KOPT-K1 (cell line): ENCODE data around the gene CNKSR3.

Source experiments
- H3K27ac ChIP-seq: fragments of 200-600 bp; sonication (generic); 2 replicates; pipeline ENCODE4 v1.5.1; 2016; ENCODE audit warnings: antibody characterized with exemption, mild to moderate bottlenecking, low read depth, low read length; ENCODE audit not compliant: poor library complexity, severe bottlenecking
- H3K36me3 ChIP-seq: fragments of 200-600 bp; sonication (generic); 2 replicates; pipeline ENCODE4 v1.5.1; 2017; ENCODE audit warnings: antibody characterized with exemption, mild to moderate bottlenecking, low read length, moderate library complexity; ENCODE audit not compliant: insufficient read depth
- H3K9me3 ChIP-seq: fragments of 200-600 bp; sonication (generic); 2 replicates; pipeline ENCODE4 v1.5.1; 2017; ENCODE audit warnings: antibody characterized with exemption, low read length, mild to moderate bottlenecking; ENCODE audit not compliant: insufficient read depth, poor library complexity, severe bottlenecking

The CNKSR3 gene

GRCh38 chr6:154441995-154442310, 68.5 kb downstream of the CNKSR3 start:
- Histone ChIP-seq H3K27ac (no peak overlapping the region), H3K9me3 (no peaks in the 10 kb centered on the region), H3K36me3 (no peaks in the 10 kb centered on the region)

- Histone ChIP-seq H3K27ac (no peak overlapping the region), H3K36me3 (no peaks in the 10 kb centered on the region), H3K9me3 (no peaks in the 10 kb centered on the region)
Measured at GRCh38 chr6:154440422-154441043, 70.0 kb downstream of the CNKSR3 start.

- Histone ChIP-seq H3K27ac (no peak overlapping the region), H3K9me3 (no peaks in the 10 kb centered on the region), H3K36me3 (no peaks in the 10 kb centered on the region)
Measured at GRCh38 chr6:154440022-154440421, 70.5 kb downstream of the CNKSR3 start.

DNA sequence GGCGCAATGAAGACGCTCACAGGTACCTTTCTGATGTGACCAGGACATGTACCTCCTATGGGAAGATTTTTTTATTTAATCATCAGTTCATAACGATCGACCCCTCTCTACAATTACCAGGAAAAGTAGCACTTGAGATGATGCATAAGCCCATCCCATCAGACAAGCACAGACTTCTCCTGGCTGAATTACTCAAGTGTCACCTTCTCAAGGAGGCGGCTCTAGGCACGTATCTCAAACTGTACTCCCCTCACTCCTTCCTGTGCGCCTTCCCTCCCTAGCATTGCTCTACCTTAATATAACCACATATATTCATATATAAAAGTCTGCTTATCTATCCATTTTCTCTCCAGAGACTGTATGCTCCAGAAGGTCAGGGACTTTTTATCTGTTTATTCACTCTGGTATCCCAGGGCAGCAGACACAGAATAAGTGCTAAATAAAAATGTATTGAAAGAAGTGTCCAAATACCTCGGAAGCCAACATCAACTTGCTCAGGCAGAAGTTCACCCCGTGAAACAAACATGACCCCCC, 71.5 kb downstream of the CNKSR3 start:
- Histone ChIP-seq H3K27ac (no peak overlapping the region), H3K9me3 (no peaks in the 10 kb centered on the region), H3K36me3 (no peaks in the 10 kb centered on the region)

DNA sequence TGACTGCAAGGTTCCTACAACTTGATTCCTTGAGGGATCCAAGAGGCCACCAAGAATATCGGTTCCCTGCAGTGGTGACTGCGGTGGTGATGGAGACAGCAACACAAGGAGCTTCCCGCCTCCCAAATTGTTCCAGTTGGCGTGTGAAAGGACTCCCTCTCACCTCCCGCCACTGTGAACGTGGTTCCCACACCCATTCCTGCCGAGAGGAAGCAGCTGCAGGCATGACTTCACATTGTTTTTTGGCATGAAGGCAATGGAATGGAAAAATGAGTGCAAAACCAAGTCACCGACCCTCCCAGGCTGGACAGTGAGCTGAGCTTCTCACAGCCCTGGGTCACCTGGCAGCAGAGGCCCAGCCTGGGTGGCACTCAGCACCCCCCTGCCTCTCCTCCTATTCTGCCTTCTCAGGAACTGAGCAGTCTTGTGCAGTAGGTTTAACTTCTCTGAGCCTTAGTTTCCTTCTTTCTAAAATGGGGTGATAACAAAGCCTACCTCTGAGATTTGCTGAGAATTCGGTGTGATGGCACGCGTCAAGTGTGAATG, 75.0 kb downstream of the CNKSR3 start:
- Histone ChIP-seq H3K27ac (no peak overlapping the region), H3K9me3 (no peaks in the 10 kb centered on the region)

GRCh38 chr6:154434662-154435061, 75.8 kb downstream of the CNKSR3 start:
- no peaks in the 10 kb centered on the region for H3K9me3 ChIP-seq
- H3K36me3 ChIP-seq, result no peaks in the 10 kb centered on the region
- no peak overlapping the region for H3K27ac ChIP-seq

More for the DNA sequence above, 75.0 kb downstream of the CNKSR3 start:
- no peaks in the 10 kb centered on the region for H3K36me3 ChIP-seq

DNA sequence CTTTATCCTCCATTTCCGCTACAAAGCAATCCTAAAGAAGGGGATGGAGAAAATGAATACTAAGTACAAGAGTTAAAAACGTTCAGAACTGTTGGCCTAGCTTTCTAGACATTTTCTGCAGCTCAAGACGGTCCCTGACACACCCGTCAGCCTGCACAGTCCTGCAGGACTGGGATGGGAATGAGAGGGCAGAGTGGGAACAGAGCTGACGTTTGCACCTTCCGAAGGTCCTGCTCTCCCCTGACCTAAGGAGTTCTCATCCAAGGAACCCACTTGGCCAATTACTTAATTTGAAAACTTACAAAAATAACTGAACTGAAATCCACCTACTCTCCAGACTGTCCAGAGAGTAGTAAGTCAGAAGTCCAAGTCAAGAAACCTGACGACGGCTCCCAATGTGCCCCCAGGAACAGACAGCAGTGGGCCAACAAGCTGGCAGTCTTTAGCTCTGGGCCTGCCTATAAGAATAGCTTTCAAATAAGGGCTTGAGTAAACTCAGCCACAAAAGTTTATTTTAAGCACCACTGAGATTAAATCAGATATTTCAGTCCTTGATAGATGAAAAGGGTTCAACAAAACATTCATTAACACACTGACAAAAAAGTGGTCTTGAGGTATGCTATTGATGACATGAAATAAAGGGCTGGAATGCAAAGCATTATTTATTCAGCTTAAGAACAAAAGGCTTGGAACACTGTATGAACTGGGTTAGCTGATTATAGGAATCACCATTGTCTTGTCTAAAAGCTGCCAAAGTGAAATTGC, 76.8 kb downstream of the CNKSR3 start:
- H3K27ac ChIP-seq, result no peak overlapping the region
- no peaks in the 10 kb centered on the region for H3K9me3 ChIP-seq
- H3K36me3 ChIP-seq, result no peaks in the 10 kb centered on the region

- no peaks in the 10 kb centered on the region for H3K9me3 ChIP-seq
- no peaks in the 10 kb centered on the region for H3K36me3 ChIP-seq
- no peak overlapping the region for H3K27ac ChIP-seq
Measured at GRCh38 chr6:154432533-154433476, 77.7 kb downstream of the CNKSR3 start.

- Histone ChIP-seq H3K27ac (no peak overlapping the region), H3K9me3 (no peaks in the 10 kb centered on the region), H3K36me3 (no peaks in the 10 kb centered on the region)
Measured at GRCh38 chr6:154430481-154430919, 80.0 kb downstream of the CNKSR3 start.

GRCh38 chr6:154429711-154430110, 80.8 kb downstream of the CNKSR3 start:
- Histone ChIP-seq H3K27ac (no peak overlapping the region), H3K9me3 (no peaks in the 10 kb centered on the region), H3K36me3 (no peaks in the 10 kb centered on the region)

DNA sequence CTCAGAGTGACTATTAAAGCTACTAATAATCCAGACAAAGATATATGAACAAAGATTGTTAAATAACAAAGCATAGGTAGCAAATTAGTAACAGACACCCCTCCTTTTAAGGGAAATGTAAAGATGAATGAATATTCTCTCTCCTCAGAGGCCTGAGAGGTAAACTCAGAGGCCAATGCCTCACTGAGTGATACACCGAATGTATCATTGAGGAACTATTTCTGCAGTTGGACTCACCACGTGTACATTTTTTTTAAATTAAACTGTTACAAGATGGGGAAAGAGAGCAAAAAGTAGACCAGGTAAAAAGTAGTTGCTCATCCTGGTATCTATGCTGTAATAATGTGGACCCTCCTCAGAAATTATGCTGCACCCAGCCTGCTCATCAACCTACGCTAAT, 81.6 kb downstream of the CNKSR3 start:
- Histone ChIP-seq H3K36me3 (no peaks in the 10 kb centered on the region), H3K9me3 (no peaks in the 10 kb centered on the region), H3K27ac (no peak overlapping the region)

- Histone ChIP-seq H3K27ac (no peak overlapping the region), H3K9me3 (no peaks in the 10 kb centered on the region), H3K36me3 (no peaks in the 10 kb centered on the region)
Measured at GRCh38 chr6:154427446-154427845, 83.0 kb downstream of the CNKSR3 start.

DNA sequence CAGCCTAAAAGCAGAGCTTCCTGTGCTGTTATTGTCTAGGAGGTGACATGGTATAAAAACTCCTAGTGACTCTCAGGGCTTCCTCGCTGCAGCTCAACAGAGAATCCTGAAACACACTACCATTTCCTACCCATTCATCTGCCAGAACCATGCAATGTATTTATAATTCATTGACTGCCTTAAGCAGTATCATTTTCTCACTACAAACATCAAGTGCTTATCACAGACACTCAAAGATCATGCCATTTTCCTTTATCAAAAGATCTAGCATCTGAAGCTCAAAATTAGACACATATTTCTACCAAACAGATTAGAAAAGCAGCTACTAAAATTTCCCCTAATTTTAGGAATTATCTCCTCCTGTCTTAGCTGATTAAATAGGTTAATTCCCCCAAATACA, 83.5 kb downstream of the CNKSR3 start:
- Histone ChIP-seq H3K27ac (no peak overlapping the region), H3K36me3 (no peaks in the 10 kb centered on the region), H3K9me3 (no peaks in the 10 kb centered on the region)

DNA sequence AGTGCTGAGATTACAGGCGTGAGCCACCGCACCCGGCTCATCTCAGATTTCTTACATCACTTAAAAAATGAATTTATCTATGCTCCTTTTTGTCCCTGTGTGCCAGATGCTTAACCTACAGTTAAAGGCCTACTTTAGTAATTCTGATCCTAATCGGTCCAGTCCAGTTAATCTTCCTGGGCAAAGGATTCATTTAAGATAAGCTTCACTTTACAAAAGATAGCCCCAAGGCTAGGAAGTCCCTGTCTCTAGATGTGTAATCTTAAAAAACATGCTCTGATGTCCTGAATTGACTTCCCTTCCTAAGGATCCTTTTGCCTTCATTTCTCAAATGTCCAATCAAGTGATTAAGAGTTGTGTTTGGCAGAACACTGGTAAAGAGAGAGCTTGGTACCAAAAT, 85.5 kb downstream of the CNKSR3 start:
- no peaks in the 10 kb centered on the region for H3K9me3 ChIP-seq
- H3K27ac ChIP-seq, result no peak overlapping the region
- H3K36me3 ChIP-seq, result no peaks in the 10 kb centered on the region
